Panc1 (cell line): ENCODE data around the gene KDM5A. TPM values are rescaled to one million over a fixed set of nuclear protein-coding genes. Genes with fewer than 3 reads are reported as not detected.

ENCODE experiments used
- ATAC-seq: fragments of 200-7000 bp; cut with Tn5 transposase; 2 replicates; pipeline ENCODE4 v1.9.1; 2020; ENCODE audit warnings: mild to moderate bottlenecking, moderate library complexity
- BruUV-seq: library from RNA; stranded (reverse); fragments of 400-500 nt; replicated peaks from 2 replicates; lab custom pipeline; 2021; lab: Mats Ljungman, UMichigan
- CTCF ChIA-PET: fragments of 300-600 bp; sonication (Branson Sonifier 250); formaldehyde crosslinking; loops from one replicate; lab custom pipeline; 2022; ENCODE audit warnings: antibody characterized with exemption; lab: Charles Lee
- POLR2A ChIA-PET: fragments of 300-600 bp; sonication (Branson Sonifier 250); formaldehyde crosslinking; loops from one replicate; lab custom pipeline; 2022; ENCODE audit warnings: antibody characterized with exemption; lab: Charles Lee
- DNase-seq: peaks from one replicate; pipeline ENCODE4 v3.0.0-alpha.2; 2010; ENCODE audit warnings: low read depth, low spot score
- H3K27ac ChIP-seq: 2 replicates; pipeline ENCODE4 v1.5.1; 2011; ENCODE audit warnings: mild to moderate bottlenecking, low read length, inconsistent platforms
- H3K27me3 ChIP-seq: fragments of 200-500 bp; sonication (Bioruptor generic); 2 replicates; pipeline ENCODE4 v1.6.0; 2014; ENCODE audit warnings: low read length, inconsistent platforms; ENCODE audit not compliant: control insufficient read depth, insufficient read depth
- H3K36me3 ChIP-seq: fragments of 200-500 bp; sonication (Bioruptor generic); 2 replicates; pipeline ENCODE4 v1.5.1; 2014; ENCODE audit warnings: inconsistent platforms, mild to moderate bottlenecking, low read length, moderate library complexity; ENCODE audit not compliant: control insufficient read depth, insufficient read depth
- H3K4me1 ChIP-seq: 2 replicates; pipeline ENCODE4 v1.5.1; 2011; ENCODE audit warnings: inconsistent platforms, mild to moderate bottlenecking, low read length, moderate library complexity; ENCODE audit not compliant: control insufficient read depth, insufficient read depth
- H3K4me3 ChIP-seq, 2 experiments: 2 replicates each; pipeline ENCODE4 v1.5.1; 2011 to 2012; ENCODE audit warnings: low read depth in 2 of 2, low read length in 2 of 2, mild to moderate bottlenecking in 2 of 2, inconsistent platforms in 1 of 2, moderate library complexity in 1 of 2
- H3K9me3 ChIP-seq: fragments of 200-500 bp; sonication (Bioruptor generic); 2 replicates; pipeline ENCODE4 v1.5.1; 2014; ENCODE audit warnings: low read depth, mild to moderate bottlenecking, inconsistent platforms, low read length, moderate library complexity; ENCODE audit not compliant: control insufficient read depth, insufficient read depth
- POLR2AphosphoS5 ChIP-seq: IDR thresholded peaks from 2 replicates; pipeline ENCODE4 v1.6.1; 2012; ENCODE audit warnings: mild to moderate bottlenecking, low read depth, low read length, moderate library complexity
- SIN3A ChIP-seq: IDR thresholded peaks from 2 replicates; pipeline ENCODE4 v1.6.1; 2012; ENCODE audit warnings: low read depth, mild to moderate bottlenecking, low read length, moderate library complexity, borderline replicate concordance; ENCODE audit not compliant: insufficient read depth
- TCF7L2 ChIP-seq: IDR thresholded peaks from 2 replicates; pipeline ENCODE4 v1.6.1; 2011; ENCODE audit warnings: mild to moderate bottlenecking, low read depth, low read length, inconsistent platforms
- in situ Hi-C: cut with HindIII; loops from 2 replicates; pipeline ENCODE4 v1.10.0; 2016; ENCODE audit warnings: low sequenced_read_pairs, low pct_unique_long_range_greater_than_20kb
- intact Hi-C: fragments of 100-400 bp; cut with micrococcal nuclease; formaldehyde crosslinking; loops from one replicate; pipeline ENCODE4 v1.10.0; 2022; ENCODE audit not compliant: unreplicated experiment
- total RNA-seq: library from RNA; stranded (reverse); gene quantifications from one replicate; pipeline ENCODE4 v1.2.1, GENCODE V29; 2021; ENCODE audit not compliant: unreplicated experiment
- TF ChIP-seq, protein P1 (sequence below), 2 experiments: IDR thresholded peaks; 2 replicates each; pipeline ENCODE4 v1.6.1; 2011 to 2012; ENCODE audit warnings: low read depth in 2 of 2, control low read depth in 1 of 2, low read length in 1 of 2, mild to moderate bottlenecking in 1 of 2, moderate library complexity in 1 of 2; ENCODE audit not compliant: insufficient read depth in 1 of 2
- TF ChIP-seq, protein P2 (sequence below): fragments of 450-650 bp; IDR thresholded peaks from 2 replicates; pipeline ENCODE4 v1.5.1; 2017; ENCODE audit warnings: mild to moderate bottlenecking

KDM5A gene
- total RNA-seq, 1 experiment from 2014 or later, result 49.0 TPM

DNA sequence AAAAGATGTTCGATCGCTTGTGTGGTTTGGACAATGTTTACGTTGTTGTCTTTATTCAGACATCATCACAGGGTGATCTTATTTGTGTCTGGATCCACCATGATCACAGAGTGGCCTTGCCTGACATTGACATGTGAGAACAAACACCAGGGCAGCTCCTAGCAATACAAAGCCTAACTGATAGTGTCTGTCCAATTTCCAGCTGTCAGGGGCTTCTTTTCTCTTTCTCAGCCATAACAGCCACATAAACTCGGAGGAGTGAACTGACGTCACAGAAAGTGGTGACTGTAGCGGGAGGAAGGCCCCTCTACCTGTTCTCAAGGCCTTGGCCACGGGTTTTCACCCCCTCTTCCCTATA, 120.7 kb downstream of the KDM5A start:
- Histone ChIP-seq H3K4me1 (no peaks in the 10 kb centered on the region), H3K27me3 (no peaks in the 10 kb centered on the region), H3K4me3 (no peak overlapping the region), H3K9me3 (no peaks in the 10 kb centered on the region), H3K27ac (no peak overlapping the region), H3K36me3 (no peaks in the 10 kb centered on the region)
- no peak for DNase-seq
- intact Hi-C loops, result no loop called here
- no TSS peak for BruUV-seq
- TF ChIP-seq SIN3A (no peak), POLR2AphosphoS5 (no peak), TCF7L2 (no peak)
- TF ChIP-seq, protein P1, sequence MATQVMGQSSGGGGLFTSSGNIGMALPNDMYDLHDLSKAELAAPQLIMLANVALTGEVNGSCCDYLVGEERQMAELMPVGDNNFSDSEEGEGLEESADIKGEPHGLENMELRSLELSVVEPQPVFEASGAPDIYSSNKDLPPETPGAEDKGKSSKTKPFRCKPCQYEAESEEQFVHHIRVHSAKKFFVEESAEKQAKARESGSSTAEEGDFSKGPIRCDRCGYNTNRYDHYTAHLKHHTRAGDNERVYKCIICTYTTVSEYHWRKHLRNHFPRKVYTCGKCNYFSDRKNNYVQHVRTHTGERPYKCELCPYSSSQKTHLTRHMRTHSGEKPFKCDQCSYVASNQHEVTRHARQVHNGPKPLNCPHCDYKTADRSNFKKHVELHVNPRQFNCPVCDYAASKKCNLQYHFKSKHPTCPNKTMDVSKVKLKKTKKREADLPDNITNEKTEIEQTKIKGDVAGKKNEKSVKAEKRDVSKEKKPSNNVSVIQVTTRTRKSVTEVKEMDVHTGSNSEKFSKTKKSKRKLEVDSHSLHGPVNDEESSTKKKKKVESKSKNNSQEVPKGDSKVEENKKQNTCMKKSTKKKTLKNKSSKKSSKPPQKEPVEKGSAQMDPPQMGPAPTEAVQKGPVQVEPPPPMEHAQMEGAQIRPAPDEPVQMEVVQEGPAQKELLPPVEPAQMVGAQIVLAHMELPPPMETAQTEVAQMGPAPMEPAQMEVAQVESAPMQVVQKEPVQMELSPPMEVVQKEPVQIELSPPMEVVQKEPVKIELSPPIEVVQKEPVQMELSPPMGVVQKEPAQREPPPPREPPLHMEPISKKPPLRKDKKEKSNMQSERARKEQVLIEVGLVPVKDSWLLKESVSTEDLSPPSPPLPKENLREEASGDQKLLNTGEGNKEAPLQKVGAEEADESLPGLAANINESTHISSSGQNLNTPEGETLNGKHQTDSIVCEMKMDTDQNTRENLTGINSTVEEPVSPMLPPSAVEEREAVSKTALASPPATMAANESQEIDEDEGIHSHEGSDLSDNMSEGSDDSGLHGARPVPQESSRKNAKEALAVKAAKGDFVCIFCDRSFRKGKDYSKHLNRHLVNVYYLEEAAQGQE (IDR thresholded peaks at IDR 0.05; ENCODE audit: insufficient read depth in 1 of 2, low read depth in 2 of 2, low read length in 1 of 2), result no peak
- TF ChIP-seq, protein P2, sequence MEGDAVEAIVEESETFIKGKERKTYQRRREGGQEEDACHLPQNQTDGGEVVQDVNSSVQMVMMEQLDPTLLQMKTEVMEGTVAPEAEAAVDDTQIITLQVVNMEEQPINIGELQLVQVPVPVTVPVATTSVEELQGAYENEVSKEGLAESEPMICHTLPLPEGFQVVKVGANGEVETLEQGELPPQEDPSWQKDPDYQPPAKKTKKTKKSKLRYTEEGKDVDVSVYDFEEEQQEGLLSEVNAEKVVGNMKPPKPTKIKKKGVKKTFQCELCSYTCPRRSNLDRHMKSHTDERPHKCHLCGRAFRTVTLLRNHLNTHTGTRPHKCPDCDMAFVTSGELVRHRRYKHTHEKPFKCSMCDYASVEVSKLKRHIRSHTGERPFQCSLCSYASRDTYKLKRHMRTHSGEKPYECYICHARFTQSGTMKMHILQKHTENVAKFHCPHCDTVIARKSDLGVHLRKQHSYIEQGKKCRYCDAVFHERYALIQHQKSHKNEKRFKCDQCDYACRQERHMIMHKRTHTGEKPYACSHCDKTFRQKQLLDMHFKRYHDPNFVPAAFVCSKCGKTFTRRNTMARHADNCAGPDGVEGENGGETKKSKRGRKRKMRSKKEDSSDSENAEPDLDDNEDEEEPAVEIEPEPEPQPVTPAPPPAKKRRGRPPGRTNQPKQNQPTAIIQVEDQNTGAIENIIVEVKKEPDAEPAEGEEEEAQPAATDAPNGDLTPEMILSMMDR, result no peak
- in situ Hi-C loops, result no loop called here
- CTCF ChIA-PET, result no interaction called here
- ATAC-seq, result no peak
- POLR2A ChIA-PET, result no interaction called here

DNA sequence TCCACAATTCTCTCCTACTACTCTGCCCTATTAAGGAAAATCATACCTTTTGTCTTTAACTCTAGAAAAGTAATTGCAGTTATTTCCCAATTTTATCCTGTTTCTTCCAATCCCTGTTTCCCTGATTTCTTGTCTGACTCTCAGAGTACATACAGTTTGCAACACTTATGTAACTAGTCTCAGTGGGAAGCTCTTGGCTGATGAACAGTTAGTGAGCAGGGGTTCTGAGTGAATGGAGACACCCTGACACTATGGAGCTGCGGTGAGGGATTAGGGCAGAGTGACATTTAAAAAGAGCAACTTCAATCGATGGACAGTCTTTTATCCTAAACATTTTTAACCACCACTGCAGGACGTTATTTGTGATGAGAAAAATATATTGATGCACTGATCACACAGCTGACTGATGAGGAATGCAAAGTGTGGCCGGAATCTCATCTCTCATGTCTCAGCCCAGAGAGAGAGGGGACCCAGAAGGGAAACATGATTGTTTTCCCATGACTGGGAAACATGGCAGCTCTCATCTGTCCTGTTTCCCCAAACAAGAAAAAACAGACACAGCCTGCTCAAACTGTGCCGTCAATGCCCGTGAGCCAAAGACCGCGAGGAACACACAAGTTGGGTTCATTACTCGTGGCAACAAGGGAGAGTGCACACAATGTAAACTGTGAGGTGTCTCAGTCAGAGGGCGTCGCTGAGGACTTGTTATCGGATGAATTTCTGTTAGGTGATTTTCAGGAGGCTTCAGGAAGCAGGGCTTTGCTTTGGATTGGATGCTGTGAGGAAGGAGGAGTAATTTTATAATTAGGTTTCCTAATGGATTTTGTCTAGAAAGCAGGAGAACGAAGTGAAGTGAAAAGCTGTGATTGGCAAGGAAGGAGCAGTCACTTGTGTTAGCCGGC, 121.3 kb downstream of the KDM5A start:
- ATAC-seq (no peak), DNase-seq (no peak)
- Histone ChIP-seq H3K9me3 (no peaks in the 10 kb centered on the region), H3K27ac (no peak overlapping the region), H3K4me3 (no peak overlapping the region), H3K36me3 (no peaks in the 10 kb centered on the region), H3K4me1 (no peaks in the 10 kb centered on the region), H3K27me3 (no peaks in the 10 kb centered on the region)
- TF ChIP-seq, protein P1 (IDR thresholded peaks at IDR 0.05; ENCODE audit: insufficient read depth in 1 of 2, low read depth in 2 of 2, low read length in 1 of 2), result no peak
- TF ChIP-seq POLR2AphosphoS5, result no peak
- TF ChIP-seq, protein P2, result no peak
- no peak for TF ChIP-seq TCF7L2
- no peak for TF ChIP-seq SIN3A
- intact Hi-C loops, result no loop called here
- in situ Hi-C loops, result no loop called here
- ChIA-PET POLR2A (no interaction called here), CTCF (no interaction called here)
- no TSS peak for BruUV-seq
